Fibroblast of upper back skin (primary cell): ENCODE data around the gene RMND5A.

Experiments used
- DNase-seq: peaks from one replicate; pipeline ENCODE4 v3.0.0-alpha.2; 2013

The RMND5A gene

GRCh38 chr2:86768189-86768949 lies 48.3 kb downstream of the RMND5A start:
- DNase-seq: no peak

GRCh38 chr2:86769838-86770237 lies 49.7 kb downstream of the RMND5A start:
- no peak for DNase-seq

GRCh38 chr2:86770816-86771301 lies 50.8 kb downstream of the RMND5A start:
- no peak for DNase-seq

DNA sequence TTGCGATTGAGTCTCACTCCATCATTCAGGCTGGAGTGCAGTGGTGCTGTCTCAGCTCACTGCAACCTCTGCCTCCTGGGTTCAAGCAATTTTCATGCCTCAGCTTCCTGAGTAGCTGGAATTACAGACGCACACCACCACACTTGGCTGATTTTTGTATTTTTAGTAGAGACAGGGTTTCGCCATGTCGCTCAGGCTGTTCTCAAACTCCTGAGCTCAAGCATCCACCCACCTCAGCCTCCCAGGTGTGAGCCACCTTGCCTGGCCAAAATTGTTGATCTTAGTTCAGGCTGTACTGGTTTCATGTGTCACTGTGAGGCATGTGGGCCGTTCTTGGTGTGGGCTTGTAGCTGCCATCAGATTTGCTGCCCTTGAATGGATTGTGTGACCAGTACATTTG lies 52.5 kb downstream of the RMND5A start:
- no peak for DNase-seq

GRCh38 chr2:86774862-86775261 lies 54.8 kb downstream of the RMND5A start:
- DNase-seq: no peak

- no peak for DNase-seq
Measured at GRCh38 chr2:86775338-86775737, 55.2 kb downstream of the RMND5A start.

GRCh38 chr2:86776532-86776931 lies 56.4 kb downstream of the RMND5A start:
- peak; percentile 14 for DNase-seq

DNA sequence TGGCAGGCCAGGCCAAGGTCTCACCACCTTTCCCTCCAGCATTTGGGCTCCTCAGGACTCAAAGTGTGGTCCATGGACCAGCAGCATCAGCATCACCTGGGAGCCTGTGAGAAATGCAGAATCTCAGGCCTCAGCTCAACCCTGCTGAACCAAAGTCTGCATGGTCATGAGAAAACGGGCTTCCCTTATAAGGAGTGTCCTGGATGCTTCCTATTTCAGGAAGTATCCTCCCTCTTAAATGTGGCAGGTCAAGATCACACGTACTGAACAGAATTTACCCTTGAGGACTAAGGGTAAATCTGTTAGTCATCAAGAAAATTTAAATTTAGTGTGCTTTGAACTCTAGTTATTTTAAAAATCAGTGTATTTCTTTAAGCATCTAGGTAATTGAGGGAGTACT lies 58.9 kb downstream of the RMND5A start:
- no peak for DNase-seq

GRCh38 chr2:86779971-86780370 lies 59.9 kb downstream of the RMND5A start:
- no peak for DNase-seq

DNA sequence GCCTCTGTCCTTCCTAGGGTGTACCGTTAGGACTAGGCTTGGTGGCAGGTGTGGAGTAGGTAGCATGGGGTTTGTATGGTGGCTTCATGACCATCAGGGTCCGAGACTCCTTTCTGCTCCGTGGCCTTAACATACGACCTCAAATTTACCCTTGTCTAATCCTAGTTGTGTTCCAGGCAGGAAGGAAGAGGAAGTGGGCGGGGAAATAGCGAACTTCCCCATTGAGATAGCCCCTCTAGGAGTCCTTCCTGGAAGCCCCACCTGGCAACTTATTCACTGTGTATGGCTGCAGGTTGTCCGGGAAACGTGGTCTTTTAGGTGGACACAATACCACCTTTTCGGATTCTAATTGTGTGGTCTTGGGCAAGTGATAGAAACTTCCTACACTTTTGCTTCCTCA lies 61.3 kb downstream of the RMND5A start:
- no peak for DNase-seq

DNA sequence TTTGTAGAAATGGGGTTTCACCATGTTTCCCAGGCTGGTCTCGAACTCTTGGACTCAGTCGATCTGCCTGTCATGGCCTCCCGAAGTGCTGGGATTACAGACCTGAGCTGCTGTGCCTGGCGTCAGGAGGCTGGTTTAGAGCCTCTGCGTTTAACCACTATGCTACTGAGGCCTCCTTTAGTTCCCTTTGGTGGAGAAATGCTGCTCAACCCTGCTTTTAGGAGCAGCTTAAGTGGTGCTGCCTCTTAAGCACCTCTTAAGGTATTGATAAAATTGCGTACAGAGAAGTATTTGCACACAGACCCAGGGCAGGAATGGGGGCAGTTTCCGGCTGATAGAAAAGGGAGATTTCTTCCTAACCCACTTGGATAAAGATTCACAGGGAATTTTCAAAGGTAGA lies 62.7 kb downstream of the RMND5A start:
- no peak for DNase-seq

DNA sequence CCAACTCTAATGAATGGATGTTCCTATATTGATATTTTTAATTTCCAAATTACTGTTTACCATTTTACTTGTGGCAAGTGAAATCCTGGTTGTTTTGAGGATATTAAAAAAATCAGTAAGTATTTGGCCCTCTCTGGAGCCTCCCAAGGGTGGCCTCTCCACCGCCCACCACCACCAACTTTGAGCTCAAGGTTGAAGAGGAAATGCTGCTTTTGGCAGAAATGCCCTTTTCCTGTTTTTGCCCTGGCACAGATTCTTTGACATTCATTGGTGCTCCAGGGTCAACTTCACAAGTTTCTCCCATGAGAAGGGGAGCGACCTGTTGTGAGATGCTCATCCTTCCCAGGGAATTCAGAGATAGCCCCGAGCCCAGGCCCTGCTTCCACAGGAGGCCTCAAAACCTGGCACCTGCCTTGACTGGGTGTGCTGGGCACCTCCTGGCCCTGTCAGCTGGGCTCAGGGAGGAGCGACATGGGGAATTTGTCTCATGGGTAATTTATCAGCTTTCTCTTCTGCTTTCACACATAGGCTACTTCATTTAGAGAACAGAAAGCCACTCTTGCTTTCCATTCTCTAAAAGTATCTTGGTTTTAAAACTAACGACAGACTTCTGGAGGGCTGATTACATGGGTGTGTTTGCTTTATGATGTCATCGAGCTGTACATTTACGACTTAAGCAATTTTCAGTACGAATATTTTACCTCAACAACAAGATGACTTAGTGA lies 63.7 kb downstream of the RMND5A start:
- no peak for DNase-seq

DNA sequence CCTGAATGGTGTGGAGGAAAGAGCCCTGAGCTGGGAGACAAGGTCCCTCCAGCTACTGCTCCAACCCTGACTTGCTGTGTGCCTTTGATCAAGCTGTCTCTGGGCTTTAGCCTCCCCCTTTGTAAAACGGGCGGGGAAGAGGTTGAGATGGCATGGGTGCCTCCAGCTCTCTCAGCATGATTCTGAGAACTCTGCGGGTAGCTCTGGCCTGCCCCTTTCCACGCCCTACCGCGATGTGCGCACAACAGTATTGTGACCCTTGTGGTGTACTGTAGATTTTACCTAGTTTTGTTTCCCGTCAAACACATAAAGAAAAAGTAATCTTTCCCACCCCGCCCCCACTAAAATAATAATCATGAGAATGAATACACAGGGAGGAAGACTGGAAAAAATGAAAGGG lies 65.4 kb downstream of the RMND5A start:
- DNase-seq: no peak

DNA sequence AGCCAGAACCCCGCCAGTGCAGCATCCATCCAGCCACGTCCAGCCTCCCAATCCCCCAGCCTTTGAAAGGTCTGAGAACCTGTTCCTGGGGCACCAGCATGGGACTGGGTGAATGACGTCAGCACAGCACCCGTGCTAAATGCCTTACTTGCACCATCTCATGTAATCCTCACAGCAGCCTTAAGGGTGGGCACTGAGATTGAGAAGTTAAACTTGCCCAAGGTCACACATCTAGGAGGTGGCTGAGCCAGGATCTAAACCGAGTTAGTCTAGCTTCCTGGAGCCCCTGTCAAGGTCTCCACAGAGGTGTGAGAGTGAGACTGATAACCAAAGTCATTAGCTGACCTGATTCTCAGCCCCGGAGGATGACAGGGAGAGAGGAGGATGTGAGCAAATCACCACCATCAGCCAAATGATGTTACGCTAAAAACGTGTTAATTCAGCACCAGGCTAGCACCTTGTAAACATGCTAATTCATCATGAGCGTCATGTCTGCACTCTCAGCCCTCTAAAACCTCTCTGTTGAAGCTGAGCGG lies 66.0 kb downstream of the RMND5A start:
- DNase-seq: no peak

DNA sequence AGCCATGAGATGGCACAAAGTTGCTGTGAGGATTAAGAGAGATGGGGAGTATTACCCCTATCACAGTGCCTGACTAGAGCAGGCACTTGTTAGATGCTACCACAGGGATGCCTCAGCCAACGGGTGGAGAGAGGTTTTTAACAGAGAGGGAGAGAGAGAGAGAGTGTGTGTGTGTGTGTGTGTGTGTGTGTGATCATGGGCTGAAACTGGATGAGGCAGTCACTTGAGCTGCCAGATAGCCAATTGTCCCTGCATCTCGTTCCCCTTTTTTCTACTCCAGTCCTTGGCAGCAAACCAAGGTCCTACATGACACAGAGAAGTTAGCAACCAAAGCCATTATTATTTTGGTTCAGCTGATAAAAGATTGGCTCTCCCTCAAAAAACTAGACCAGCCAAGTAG lies 67.6 kb downstream of the RMND5A start:
- no peak for DNase-seq

GRCh38 chr2:86788165-86788564 lies 68.1 kb downstream of the RMND5A start:
- no peak for DNase-seq

DNA sequence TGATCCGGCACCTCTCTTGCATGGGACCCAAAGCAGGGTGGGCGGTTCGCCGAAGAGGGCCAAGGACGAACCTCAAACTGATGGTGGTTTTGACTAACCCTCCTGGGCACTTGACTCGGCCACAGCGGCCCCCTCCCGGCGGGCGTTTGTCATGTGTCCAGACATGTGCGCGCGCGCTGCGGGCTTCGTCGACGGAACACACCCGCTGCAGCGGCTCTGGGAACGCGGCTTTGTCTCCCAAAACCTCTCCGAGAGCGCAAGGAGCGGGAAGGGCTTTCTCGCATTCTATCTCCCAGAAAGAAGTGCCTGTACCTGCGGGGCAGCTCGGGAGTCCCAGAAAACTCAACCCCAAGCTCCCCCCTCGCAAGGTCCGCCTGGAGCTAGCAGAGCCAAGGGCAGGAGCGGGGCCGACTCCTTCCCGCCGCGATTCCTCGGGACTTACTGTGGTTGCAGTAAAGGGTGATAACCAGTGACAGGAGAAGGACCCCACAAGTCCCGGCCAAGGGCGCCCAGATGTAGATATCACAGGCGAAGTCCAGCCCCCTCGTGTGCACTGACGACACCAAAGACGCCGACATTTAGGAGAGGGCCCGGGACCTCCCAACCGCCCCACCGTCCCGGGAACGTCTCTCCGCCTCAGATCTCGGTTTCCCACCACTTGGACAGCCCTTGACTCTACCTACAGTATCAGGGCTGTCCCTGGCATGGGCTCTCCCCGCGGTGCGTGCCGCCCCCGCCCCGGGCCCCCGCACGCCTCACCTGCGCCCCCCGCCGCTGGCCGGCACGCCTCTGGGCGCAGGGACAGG lies 69.0 kb downstream of the RMND5A start:
- no peak for DNase-seq

DNA sequence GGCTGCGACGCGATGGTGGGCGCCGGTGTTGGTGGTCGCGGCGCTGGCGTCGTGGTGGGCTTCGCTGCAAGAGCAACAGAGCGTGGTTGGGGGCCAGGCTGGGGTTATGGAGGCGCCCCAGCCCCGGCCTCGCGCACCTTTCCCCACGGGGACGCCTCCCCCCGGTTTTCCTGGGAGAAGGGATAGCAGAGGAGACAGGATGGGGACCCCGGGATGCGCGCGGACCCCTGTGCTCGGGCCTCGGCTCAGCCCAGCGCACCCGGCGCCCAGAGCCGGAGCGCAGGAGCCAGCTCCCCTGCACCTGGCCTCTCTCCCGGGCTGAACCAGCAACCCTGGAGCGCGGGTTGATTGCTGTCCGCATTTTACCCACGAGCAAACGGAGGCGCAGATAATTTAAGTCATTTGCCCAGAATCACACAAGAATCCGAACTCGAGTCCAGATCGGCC lies 69.6 kb downstream of the RMND5A start:
- no peak for DNase-seq

DNA sequence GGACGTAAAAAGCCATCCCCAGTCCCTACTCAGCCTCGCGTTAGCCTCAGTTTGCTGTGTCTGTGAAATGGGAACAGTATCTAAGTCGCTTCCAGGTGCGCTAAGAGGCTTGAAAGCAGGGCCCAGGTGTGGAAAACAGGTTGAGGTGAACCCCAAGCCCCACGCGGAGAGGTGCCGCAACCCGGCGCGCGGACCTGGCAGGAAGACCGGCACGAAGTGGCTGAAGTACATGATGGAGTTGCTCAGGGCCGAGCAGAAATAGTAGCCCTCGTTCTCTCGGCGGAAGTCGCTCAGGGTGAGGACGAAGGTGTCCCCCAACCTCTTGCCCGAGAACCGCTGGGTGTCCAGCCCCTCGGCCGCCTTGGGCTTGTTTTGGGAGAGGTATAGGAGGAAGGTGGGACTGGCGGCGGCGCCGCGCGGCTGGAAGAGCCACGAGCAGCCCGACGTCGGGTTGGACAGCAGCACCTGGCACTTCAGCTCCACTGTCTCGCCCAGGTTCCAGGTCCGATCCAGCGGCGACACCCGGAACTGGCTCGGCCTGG lies 70.1 kb downstream of the RMND5A start:
- DNase-seq: no peak

GRCh38 chr2:86790676-86791572 lies 70.8 kb downstream of the RMND5A start, which contains the start of gene CD8A:
Gene CD8A, minus strand, starts transcription at chr2:86790913. Its CDS starts 88 bp downstream, at chr2:86790825.
- peak; percentile 11 for DNase-seq

DNA sequence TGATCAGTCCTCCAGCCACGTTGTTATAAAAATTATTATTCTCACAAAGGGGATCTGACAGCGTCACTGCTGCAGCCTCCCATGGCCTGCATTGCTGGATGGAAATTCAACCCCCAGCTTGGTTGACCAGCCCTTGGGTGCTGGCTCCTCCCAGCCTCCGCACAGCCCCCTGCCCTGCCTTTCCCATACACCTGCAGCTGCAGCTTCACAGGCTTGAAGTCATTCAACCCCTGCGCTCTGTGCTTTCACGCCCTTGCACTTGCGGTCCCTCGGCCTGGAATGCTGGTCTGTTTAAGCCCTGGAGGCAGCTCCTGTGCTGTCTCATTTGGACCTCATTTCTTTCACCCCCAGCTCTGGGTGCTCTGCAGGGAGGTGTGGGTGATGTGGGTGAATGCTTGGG lies 71.5 kb downstream of the RMND5A start:
- no peak for DNase-seq

DNA sequence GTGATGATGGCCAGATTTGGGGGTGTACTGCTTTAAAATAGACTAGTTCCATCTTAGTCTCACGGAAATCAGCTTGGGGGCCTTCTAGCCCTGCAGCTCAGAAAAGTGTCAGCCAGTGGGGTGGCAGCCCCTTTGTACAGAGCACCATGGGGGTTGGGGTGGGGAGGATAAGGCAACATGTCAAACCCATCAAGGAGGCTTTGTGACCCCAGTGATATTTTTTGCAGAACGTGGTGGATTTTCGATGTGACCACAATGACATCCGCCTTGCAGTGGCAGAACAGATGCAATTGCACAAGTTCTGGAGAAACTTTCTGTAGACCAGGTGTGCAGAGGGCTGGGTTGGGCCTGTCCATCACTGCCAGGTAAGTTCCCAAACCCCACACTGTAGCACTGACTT lies 73.7 kb downstream of the RMND5A start:
- DNase-seq: no peak
